Measurements from ENCODE around the gene TCEAL4. TPM values are rescaled to one million over a fixed set of nuclear protein-coding genes. Genes with fewer than 3 reads are reported as not detected.
A peak's percentile ranks its signal among the peaks of the same experiment; 100 is the strongest.

Gene TCEAL4
- total RNA-seq, 2 experiments from 2014 or later = 4.0 TPM

GRCh38 chrX:103607364-103608305, 22.3 kb downstream of the TCEAL4 start, which contains the start of gene TCEAL3:
TSS of gene TCEAL3 (plus strand) at chrX:103607963. CDS start at chrX:103609065, 1,102 bp downstream.
- CTCF ChIA-PET = no interaction called here

GRCh38 chrX:103608306-103608963, 23.1 kb downstream of the TCEAL4 start:
- Mint-ChIP-seq H3K27me3 (ENCODE audit: low read depth) (peaks cover 9% of the 10 kb centered on the region), H3K9me3 (ENCODE audit: insufficient read depth) (no peaks in the 10 kb centered on the region), H3K4me3 (peak overlapping the region; percentile 70), H3K27ac (no peak overlapping the region), H3K36me3 (ENCODE audit: low read depth) (no peaks in the 10 kb centered on the region), H3K4me1 (ENCODE audit: low read depth) (peaks cover 3% of the 10 kb centered on the region)
- DNase-seq (no peak), ATAC-seq (no peak)
- ChIA-PET CTCF (no interaction called here), POLR2A (no interaction called here)

More at GRCh38 chrX:103607364-103608305, 22.3 kb downstream of the TCEAL4 start, which contains the start of gene TCEAL3:
- DNase-seq = peak; percentile 21
- no peaks in the 10 kb centered on the region for H3K36me3 Mint-ChIP-seq (ENCODE audit: low read depth)
- peaks cover 9% of the 10 kb centered on the region for H3K27me3 Mint-ChIP-seq (ENCODE audit: low read depth)
- H3K4me3 Mint-ChIP-seq = peak within 1 kb of the TSS; percentile 70
- H3K27ac Mint-ChIP-seq = no peak within 1 kb of the TSS
- POLR2A ChIA-PET = no interaction called here
- H3K9me3 Mint-ChIP-seq (ENCODE audit: insufficient read depth) = no peaks in the 10 kb centered on the region
- ATAC-seq = peak; percentile 89
- peaks cover 3% of the 10 kb centered on the region for H3K4me1 Mint-ChIP-seq (ENCODE audit: low read depth)

GRCh38 chrX:103610282-103610681, 25.0 kb downstream of the TCEAL4 start:
- CTCF ChIA-PET = no interaction called here

GRCh38 chrX:103613362-103613890, 28.1 kb downstream of the TCEAL4 start:
- H3K27me3 Mint-ChIP-seq (ENCODE audit: low read depth) = no peaks in the 10 kb centered on the region
- H3K4me1 Mint-ChIP-seq (ENCODE audit: low read depth) = no peaks in the 10 kb centered on the region
- no peaks in the 10 kb centered on the region for H3K36me3 Mint-ChIP-seq (ENCODE audit: low read depth)
- no peak overlapping the region for H3K27ac Mint-ChIP-seq
- ATAC-seq = no peak
- H3K9me3 Mint-ChIP-seq (ENCODE audit: insufficient read depth) = no peaks in the 10 kb centered on the region
- DNase-seq = no peak
- H3K4me3 Mint-ChIP-seq = no peak overlapping the region
- CTCF ChIA-PET = no interaction called here
- POLR2A ChIA-PET = no interaction called here

More at GRCh38 chrX:103610282-103610681, 25.0 kb downstream of the TCEAL4 start:
- H3K36me3 Mint-ChIP-seq (ENCODE audit: low read depth) = no peaks in the 10 kb centered on the region
- H3K4me3 Mint-ChIP-seq = no peak overlapping the region
- no peak for ATAC-seq
- POLR2A ChIA-PET = interaction anchor here (0.9 kb wide), 1 partner anchor 19 kb away, joined by 3 read pairs; no protein-coding TSS in a partner anchor
- no peaks in the 10 kb centered on the region for H3K9me3 Mint-ChIP-seq (ENCODE audit: insufficient read depth)
- peaks cover 9% of the 10 kb centered on the region for H3K27me3 Mint-ChIP-seq (ENCODE audit: low read depth)
- DNase-seq = no peak
- peaks cover 3% of the 10 kb centered on the region for H3K4me1 Mint-ChIP-seq (ENCODE audit: low read depth)
- no peak overlapping the region for H3K27ac Mint-ChIP-seq

GRCh38 chrX:103614999-103615398, 29.7 kb downstream of the TCEAL4 start:
- Mint-ChIP-seq H3K36me3 (ENCODE audit: low read depth) (no peaks in the 10 kb centered on the region), H3K9me3 (ENCODE audit: insufficient read depth) (no peaks in the 10 kb centered on the region), H3K27ac (no peak overlapping the region), H3K4me3 (no peak overlapping the region), H3K4me1 (ENCODE audit: low read depth) (no peaks in the 10 kb centered on the region), H3K27me3 (ENCODE audit: low read depth) (no peaks in the 10 kb centered on the region)
- ChIA-PET POLR2A (no interaction called here), CTCF (no interaction called here)
- ATAC-seq (no peak), DNase-seq (no peak)

GRCh38 chrX:103615781-103616371, 30.6 kb downstream of the TCEAL4 start:
- Mint-ChIP-seq H3K9me3 (ENCODE audit: insufficient read depth) (no peaks in the 10 kb centered on the region), H3K4me1 (ENCODE audit: low read depth) (no peaks in the 10 kb centered on the region), H3K36me3 (ENCODE audit: low read depth) (no peaks in the 10 kb centered on the region), H3K4me3 (no peak overlapping the region), H3K27ac (no peak overlapping the region), H3K27me3 (ENCODE audit: low read depth) (no peaks in the 10 kb centered on the region)
- ChIA-PET POLR2A (no interaction called here), CTCF (interaction anchor here (0.6 kb wide), 1 partner anchor 276 kb away, joined by 3 read pairs; no protein-coding TSS in a partner anchor)
- no peak for ATAC-seq
- DNase-seq = no peak

GRCh38 chrX:103616676-103617186, 31.4 kb downstream of the TCEAL4 start:
- POLR2A ChIA-PET = no interaction called here
- H3K36me3 Mint-ChIP-seq (ENCODE audit: low read depth) = no peaks in the 10 kb centered on the region
- H3K4me1 Mint-ChIP-seq (ENCODE audit: low read depth) = no peaks in the 10 kb centered on the region
- H3K4me3 Mint-ChIP-seq = no peak overlapping the region
- H3K27me3 Mint-ChIP-seq (ENCODE audit: low read depth) = no peaks in the 10 kb centered on the region
- DNase-seq (no peak), ATAC-seq (no peak)
- CTCF ChIA-PET = interaction anchor here (0.7 kb wide), 1 partner anchor 69 kb away, joined by 3 read pairs; no protein-coding TSS in a partner anchor
- H3K27ac Mint-ChIP-seq = no peak overlapping the region
- H3K9me3 Mint-ChIP-seq (ENCODE audit: insufficient read depth) = no peaks in the 10 kb centered on the region

GRCh38 chrX:103624111-103624510, 38.8 kb downstream of the TCEAL4 start:
- no peaks in the 10 kb centered on the region for H3K36me3 Mint-ChIP-seq (ENCODE audit: low read depth)
- H3K4me3 Mint-ChIP-seq = no peak overlapping the region
- ChIA-PET CTCF (no interaction called here), POLR2A (no interaction called here)
- H3K27me3 Mint-ChIP-seq (ENCODE audit: low read depth) = no peaks in the 10 kb centered on the region
- ATAC-seq (no peak), DNase-seq (no peak)
- no peak overlapping the region for H3K27ac Mint-ChIP-seq
- H3K9me3 Mint-ChIP-seq (ENCODE audit: insufficient read depth) = no peaks in the 10 kb centered on the region
- H3K4me1 Mint-ChIP-seq (ENCODE audit: low read depth) = peaks cover 7% of the 10 kb centered on the region

GRCh38 chrX:103626855-103627254, 41.5 kb downstream of the TCEAL4 start:
- no peak overlapping the region for H3K27ac Mint-ChIP-seq
- no peaks in the 10 kb centered on the region for H3K36me3 Mint-ChIP-seq (ENCODE audit: low read depth)
- ChIA-PET POLR2A (no interaction called here), CTCF (no interaction called here)
- no peaks in the 10 kb centered on the region for H3K27me3 Mint-ChIP-seq (ENCODE audit: low read depth)
- no peak overlapping the region for H3K4me3 Mint-ChIP-seq
- H3K9me3 Mint-ChIP-seq (ENCODE audit: insufficient read depth) = no peaks in the 10 kb centered on the region
- no peak for DNase-seq
- no peak for ATAC-seq
- peaks cover 14% of the 10 kb centered on the region for H3K4me1 Mint-ChIP-seq (ENCODE audit: low read depth)

GRCh38 chrX:103628386-103629317, 43.3 kb downstream of the TCEAL4 start, which contains the start of gene TCEAL1:
TSS of gene TCEAL1 (plus strand) at chrX:103628975. CDS start at chrX:103629917, 942 bp downstream.
- ATAC-seq (peak; percentile 77), DNase-seq (peak; percentile 39)
- Mint-ChIP-seq H3K27ac (peak within 1 kb of the TSS; percentile 76), H3K36me3 (ENCODE audit: low read depth) (no peaks in the 10 kb centered on the region), H3K4me3 (peak within 1 kb of the TSS; percentile 83), H3K4me1 (ENCODE audit: low read depth) (peaks cover 14% of the 10 kb centered on the region), H3K27me3 (ENCODE audit: low read depth) (no peaks in the 10 kb centered on the region), H3K9me3 (ENCODE audit: insufficient read depth) (no peaks in the 10 kb centered on the region)
- ChIA-PET POLR2A (interaction anchor here (1.1 kb wide), 1 partner anchor 18 kb away, joined by 3 read pairs; no protein-coding TSS in a partner anchor), CTCF (no interaction called here)

Data from activated CD8-positive, alpha-beta T cell treated with anti-CD3 and anti-CD28 coated beads, Interleukin-2, amount 10 ng/mL, durations not matched to agents 7 days and 5 days (primary cell).